K562 (cell line): Measurements from ENCODE around the gene QPRT. TPM values are rescaled to one million over a fixed set of nuclear protein-coding genes. Genes with fewer than 3 reads are reported as not detected.

ENCODE experiments used
- ARID1B ChIP-seq: fragments of 450-650 bp; IDR thresholded peaks from 2 replicates; pipeline ENCODE4 v1.6.1; 2016; ENCODE audit warnings: antibody characterized with exemption, mild to moderate bottlenecking, inconsistent platforms
- CAMTA2 ChIP-seq: fragments of 250-450 bp; sonication (Bioruptor Pico); conservative IDR thresholded peaks from 2 replicates; pipeline ENCODE4 v1.5.1; 2022
- CBX5 ChIP-seq: IDR thresholded peaks from 2 replicates; pipeline ENCODE4 v1.6.1; 2014; ENCODE audit warnings: low read depth, borderline replicate concordance
- CSDE1 ChIP-seq, 2 experiments: fragments of 450-650 bp; IDR thresholded peaks; 2 replicates each; pipeline ENCODE4 v1.6.1; 2016; ENCODE audit warnings: mild to moderate bottlenecking in 1 of 2
- HDAC3 ChIP-seq: fragments of 450-650 bp; IDR thresholded peaks from 2 replicates; pipeline ENCODE4 v1.6.1; 2018; ENCODE audit warnings: borderline replicate concordance, mild to moderate bottlenecking, moderate library complexity; ENCODE audit not compliant: partially characterized antibody
- HNRNPLL ChIP-seq: fragments of 200-400 bp; formaldehyde crosslinking; IDR thresholded peaks from 2 replicates; pipeline ENCODE4 v1.6.1; 2017; ENCODE audit warnings: low read length, low read depth, mild to moderate bottlenecking; ENCODE audit not compliant: poor library complexity, severe bottlenecking
- MECOM ChIP-seq: fragments of 250-450 bp; sonication (Bioruptor Pico); IDR thresholded peaks from 2 replicates; pipeline ENCODE4 v1.8.0; 2022; ENCODE audit warnings: inconsistent platforms
- MEF2A ChIP-seq: IDR thresholded peaks from 2 replicates; pipeline ENCODE4 v1.6.1; 2011; ENCODE audit warnings: low read depth, mild to moderate bottlenecking, low read length, moderate library complexity; ENCODE audit not compliant: control insufficient read depth
- NONO ChIP-seq, 2 experiments: fragments of 200-400 bp in 1 of 2; fragments of 450-650 bp in 1 of 2; formaldehyde crosslinking in 1 of 2; IDR thresholded peaks; 2 replicates each; pipeline ENCODE4 v1.6.1; 2017; ENCODE audit warnings: low read depth in 2 of 2, mild to moderate bottlenecking in 2 of 2, moderate library complexity in 2 of 2, low read length in 1 of 2
- SETDB1 ChIP-seq: IDR thresholded peaks from one replicate; pipeline ENCODE4 v1.6.1; 2012; ENCODE audit warnings: low read length, control low read depth, inconsistent platforms
- STAT5B ChIP-seq: fragments of 250-450 bp; sonication (Bioruptor Pico); IDR thresholded peaks from 2 replicates; pipeline ENCODE4 v1.8.0; 2021; ENCODE audit warnings: mild to moderate bottlenecking, inconsistent platforms
- ZFX ChIP-seq: sonication (generic); formaldehyde crosslinking; IDR thresholded peaks from 2 replicates; pipeline ENCODE4 v1.8.0; 2022; ENCODE audit warnings: mild to moderate bottlenecking, missing genetic modification reagents, moderate library complexity
- ZKSCAN3 ChIP-seq: fragments of 250-450 bp; sonication (Bioruptor Pico); IDR thresholded peaks from 2 replicates; pipeline ENCODE4 v1.4.0; 2020
- ZNF282 ChIP-seq: sonication (generic); formaldehyde crosslinking; IDR thresholded peaks from 2 replicates; pipeline ENCODE4 v1.8.1; 2023; ENCODE audit warnings: missing genetic modification reagents
- ZNF780A ChIP-seq: fragments of 250-450 bp; sonication (Bioruptor Pico); IDR thresholded peaks from 2 replicates; pipeline ENCODE4 v1.5.0; 2021; ENCODE audit warnings: mild to moderate bottlenecking
- polyA plus RNA-seq, 8 experiments: library from polyadenylated mRNA; depleted of rRNA in 4 of 8; stranded (reverse) in 5 of 8; unstranded in 3 of 8; fragments of >200 nt; fragmentation: Nextera tagmentation in 2 of 8; fragmentation: Illumina TruSeq in 1 of 8; extraction: Ambion mirVana in 2 of 8; extraction: Trizol in 1 of 8; gene quantifications; 2 replicates each; pipeline versions ENCODE4 v1.2.1 to v1.2.3, GENCODE V29; 2011 to 2014; ENCODE audit warnings: inconsistent platforms in 1 of 8, missing spikeins in 1 of 8
- total RNA-seq, 7 experiments: library from RNA; depleted of rRNA in 6 of 7; stranded (reverse); fragments of >200 nt in 6 of 7; fragmentation: Illumina TruSeq in 2 of 7; extraction: Trizol in 2 of 7; gene quantifications; 2 replicates each; pipeline versions ENCODE4 v1.2.1 to v1.2.3, GENCODE V29; 2011 to 2021; ENCODE audit warnings: low replicate concordance in 1 of 7
- TF ChIP-seq, protein P1 (sequence below): fragments of 450-650 bp; formaldehyde crosslinking; IDR thresholded peaks from 2 replicates; pipeline ENCODE4 v1.4.0; 2020; ENCODE audit warnings: mild to moderate bottlenecking, mixed read lengths
- TF ChIP-seq, protein P2 (sequence below): fragments of 250-450 bp; sonication (Bioruptor Pico); IDR thresholded peaks from 2 replicates; pipeline ENCODE4 v1.5.0; 2021
- TF ChIP-seq, protein P3 (sequence below): fragments of 450-650 bp; IDR thresholded peaks from 2 replicates; pipeline ENCODE4 v1.6.1; 2016
- TF ChIP-seq, protein P4 (sequence below): fragments of 450-650 bp; formaldehyde crosslinking; IDR thresholded peaks from 2 replicates; pipeline ENCODE4 v1.4.0; 2020; ENCODE audit warnings: mild to moderate bottlenecking, moderate library complexity
- TF ChIP-seq, protein P5 (sequence below): sonication (generic); formaldehyde crosslinking; IDR thresholded peaks from 2 replicates; pipeline ENCODE4 v1.8.0; 2022; ENCODE audit warnings: mild to moderate bottlenecking, missing genetic modification reagents

Gene QPRT
- total and polyA plus RNA-seq, 9 of the 15 experiments (the other 6 are each of a cell fraction or from before 2014, with no cell fraction given), result 7.7 to 112 (median 64.1) TPM

DNA sequence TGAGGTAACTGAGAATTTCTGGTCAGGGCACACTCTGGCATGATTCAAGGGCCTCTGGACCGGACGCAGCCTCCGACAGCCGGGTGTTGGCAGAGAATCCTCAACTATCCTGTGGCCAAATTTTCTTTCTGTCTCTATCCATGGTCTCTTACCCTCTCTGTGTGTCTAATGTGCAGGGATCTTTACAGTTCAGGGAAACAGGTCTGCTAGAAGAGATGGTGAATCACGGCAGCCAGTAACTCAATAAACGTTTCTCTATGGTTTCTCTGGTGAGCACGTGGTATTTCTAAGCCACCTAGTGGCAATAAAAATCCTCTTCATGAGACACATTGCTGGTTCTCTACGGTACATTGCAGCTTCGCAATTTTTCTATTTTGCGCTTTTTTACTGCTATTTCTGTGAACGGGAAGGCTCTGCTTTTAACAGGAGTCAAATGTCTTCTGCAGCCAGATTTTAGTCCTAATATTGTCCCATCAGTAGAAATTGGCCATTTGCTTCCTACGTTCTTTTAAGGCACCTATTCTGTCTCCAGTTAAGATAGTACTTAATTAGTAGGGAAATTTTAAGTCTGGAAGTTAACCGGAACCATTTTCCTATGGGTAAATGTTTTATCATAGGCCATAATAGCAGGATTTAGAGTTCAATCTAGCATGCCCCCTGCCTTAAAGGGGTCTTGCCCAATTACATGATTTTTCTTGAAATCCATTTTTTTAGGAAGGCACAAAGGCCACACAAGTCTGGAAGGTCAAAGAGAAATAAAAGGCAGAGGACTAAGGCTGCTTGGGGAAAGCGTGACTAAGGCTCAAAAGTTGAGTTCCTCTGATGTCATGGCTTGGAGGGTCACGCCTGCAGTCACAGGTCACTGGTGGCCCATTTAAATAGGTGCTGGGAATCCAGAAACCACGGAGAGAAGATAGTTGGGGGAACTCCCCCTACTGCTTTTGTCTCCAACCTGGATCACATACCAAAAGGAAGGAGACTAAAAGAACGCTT lies 31.5 kb downstream of the QPRT start (continued):
- TF ChIP-seq ZNF780A (CRISPR knock-in tag) (no peak), SETDB1 (no peak), STAT5B (CRISPR knock-in tag) (no peak), HNRNPLL (peak; percentile 49), NONO (IDR thresholded peaks at IDR 0.05; ENCODE audit: low read depth in 2 of 2, low read length in 1 of 2) (no peak), ZNF282 (CRISPR knock-in tag) (no peak), ZKSCAN3 (no peak), HDAC3 (no peak), MECOM (CRISPR knock-in tag) (no peak), CBX5 (no peak), CAMTA2 (CRISPR knock-in tag) (no peak), ARID1B (no peak), ZFX (CRISPR knock-in tag) (no peak), CSDE1 (IDR thresholded peaks at IDR 0.05) (no peak), MEF2A (no peak)
- TF ChIP-seq, protein P1, sequence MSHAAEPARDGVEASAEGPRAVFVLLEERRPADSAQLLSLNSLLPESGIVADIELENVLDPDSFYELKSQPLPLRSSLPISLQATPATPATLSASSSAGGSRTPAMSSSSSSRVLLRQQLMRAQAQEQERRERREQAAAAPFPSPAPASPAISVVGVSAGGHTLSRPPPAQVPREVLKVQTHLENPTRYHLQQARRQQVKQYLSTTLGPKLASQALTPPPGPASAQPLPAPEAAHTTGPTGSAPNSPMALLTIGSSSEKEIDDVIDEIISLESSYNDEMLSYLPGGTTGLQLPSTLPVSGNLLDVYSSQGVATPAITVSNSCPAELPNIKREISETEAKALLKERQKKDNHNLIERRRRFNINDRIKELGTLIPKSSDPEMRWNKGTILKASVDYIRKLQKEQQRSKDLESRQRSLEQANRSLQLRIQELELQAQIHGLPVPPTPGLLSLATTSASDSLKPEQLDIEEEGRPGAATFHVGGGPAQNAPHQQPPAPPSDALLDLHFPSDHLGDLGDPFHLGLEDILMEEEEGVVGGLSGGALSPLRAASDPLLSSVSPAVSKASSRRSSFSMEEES (CRISPR knock-in tag), result peak; percentile 46
- TF ChIP-seq, protein P2, sequence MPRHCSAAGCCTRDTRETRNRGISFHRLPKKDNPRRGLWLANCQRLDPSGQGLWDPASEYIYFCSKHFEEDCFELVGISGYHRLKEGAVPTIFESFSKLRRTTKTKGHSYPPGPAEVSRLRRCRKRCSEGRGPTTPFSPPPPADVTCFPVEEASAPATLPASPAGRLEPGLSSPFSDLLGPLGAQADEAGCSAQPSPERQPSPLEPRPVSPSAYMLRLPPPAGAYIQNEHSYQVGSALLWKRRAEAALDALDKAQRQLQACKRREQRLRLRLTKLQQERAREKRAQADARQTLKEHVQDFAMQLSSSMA (CRISPR knock-in tag), result no peak
- TF ChIP-seq, protein P3, sequence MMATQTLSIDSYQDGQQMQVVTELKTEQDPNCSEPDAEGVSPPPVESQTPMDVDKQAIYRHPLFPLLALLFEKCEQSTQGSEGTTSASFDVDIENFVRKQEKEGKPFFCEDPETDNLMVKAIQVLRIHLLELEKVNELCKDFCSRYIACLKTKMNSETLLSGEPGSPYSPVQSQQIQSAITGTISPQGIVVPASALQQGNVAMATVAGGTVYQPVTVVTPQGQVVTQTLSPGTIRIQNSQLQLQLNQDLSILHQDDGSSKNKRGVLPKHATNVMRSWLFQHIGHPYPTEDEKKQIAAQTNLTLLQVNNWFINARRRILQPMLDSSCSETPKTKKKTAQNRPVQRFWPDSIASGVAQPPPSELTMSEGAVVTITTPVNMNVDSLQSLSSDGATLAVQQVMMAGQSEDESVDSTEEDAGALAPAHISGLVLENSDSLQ, result no peak
- TF ChIP-seq, protein P4, sequence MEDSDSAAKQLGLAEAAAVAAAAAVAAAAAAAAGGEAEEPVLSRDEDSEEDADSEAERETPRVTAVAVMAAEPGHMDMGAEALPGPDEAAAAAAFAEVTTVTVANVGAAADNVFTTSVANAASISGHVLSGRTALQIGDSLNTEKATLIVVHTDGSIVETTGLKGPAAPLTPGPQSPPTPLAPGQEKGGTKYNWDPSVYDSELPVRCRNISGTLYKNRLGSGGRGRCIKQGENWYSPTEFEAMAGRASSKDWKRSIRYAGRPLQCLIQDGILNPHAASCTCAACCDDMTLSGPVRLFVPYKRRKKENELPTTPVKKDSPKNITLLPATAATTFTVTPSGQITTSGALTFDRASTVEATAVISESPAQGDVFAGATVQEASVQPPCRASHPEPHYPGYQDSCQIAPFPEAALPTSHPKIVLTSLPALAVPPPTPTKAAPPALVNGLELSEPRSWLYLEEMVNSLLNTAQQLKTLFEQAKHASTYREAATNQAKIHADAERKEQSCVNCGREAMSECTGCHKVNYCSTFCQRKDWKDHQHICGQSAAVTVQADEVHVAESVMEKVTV (CRISPR knock-in tag), result no peak
- TF ChIP-seq, protein P5, sequence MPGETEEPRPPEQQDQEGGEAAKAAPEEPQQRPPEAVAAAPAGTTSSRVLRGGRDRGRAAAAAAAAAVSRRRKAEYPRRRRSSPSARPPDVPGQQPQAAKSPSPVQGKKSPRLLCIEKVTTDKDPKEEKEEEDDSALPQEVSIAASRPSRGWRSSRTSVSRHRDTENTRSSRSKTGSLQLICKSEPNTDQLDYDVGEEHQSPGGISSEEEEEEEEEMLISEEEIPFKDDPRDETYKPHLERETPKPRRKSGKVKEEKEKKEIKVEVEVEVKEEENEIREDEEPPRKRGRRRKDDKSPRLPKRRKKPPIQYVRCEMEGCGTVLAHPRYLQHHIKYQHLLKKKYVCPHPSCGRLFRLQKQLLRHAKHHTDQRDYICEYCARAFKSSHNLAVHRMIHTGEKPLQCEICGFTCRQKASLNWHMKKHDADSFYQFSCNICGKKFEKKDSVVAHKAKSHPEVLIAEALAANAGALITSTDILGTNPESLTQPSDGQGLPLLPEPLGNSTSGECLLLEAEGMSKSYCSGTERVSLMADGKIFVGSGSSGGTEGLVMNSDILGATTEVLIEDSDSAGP (CRISPR knock-in tag), result 0 out of 2 replicates have a peak, but pooled peaks have one; percentile 38
